Motor neuron (in vitro differentiated cells): ENCODE results near the gene PHLDB2. TPM values are rescaled to one million over a fixed set of nuclear protein-coding genes. Genes with fewer than 3 reads are reported as not detected.

Experiments used
- ATAC-seq, 8 experiments: fragments of 200-7000 bp; cut with Tn5 transposase; replicated peaks in 6 of 8; 2 replicates each; pipeline ENCODE4 v1.8.0; 2021; ENCODE audit warnings: mild to moderate bottlenecking in 8 of 8, moderate library complexity in 8 of 8
- H3K27ac ChIP-seq, 2 donors: fragments of 250-450 bp; sonication (Bioruptor Pico); 2 replicates each; pipeline ENCODE4 v1.9.0; 2021; ENCODE audit warnings: antibody characterized with exemption in 2 of 2, mild to moderate bottlenecking in 2 of 2, moderate library complexity in 1 of 2
- H3K4me1 ChIP-seq, 2 donors: fragments of 250-450 bp; sonication (Bioruptor Pico); replicated peaks in 1 of 2; 2 replicates each; pipeline ENCODE4 v1.6.1; 2021; ENCODE audit warnings: antibody characterized with exemption in 2 of 2, mild to moderate bottlenecking in 2 of 2, moderate library complexity in 1 of 2
- H3K4me3 ChIP-seq, 5 donors: fragments of 250-450 bp; sonication (Bioruptor Pico); 2 replicates each; pipeline ENCODE4 v1.9.0; 2021; ENCODE audit warnings: antibody characterized with exemption in 5 of 5, mild to moderate bottlenecking in 5 of 5, moderate library complexity in 4 of 5
- WGBS, 10 experiments: fragments of 450-650 bp; shearing (Covaris generic); methylation state at CpG; one replicate each; pipeline ENCODE4 v1.0.0; 2022; 5-methylcytosine and 5-hydroxymethylcytosine counted together
- in situ Hi-C, 9 experiments: fragments of 400-800 bp; cut with MboI; loops; one replicate each; pipeline ENCODE4 v1.15.0; 2021; ENCODE audit warnings: low sequenced_read_pairs in 9 of 9, low pct_unique_long_range_greater_than_20kb in 2 of 9; ENCODE audit not compliant: unreplicated experiment in 9 of 9
- total RNA-seq, 8 experiments: library from RNA; unstranded; fragments of 300-600 nt; gene quantifications; 2 replicates each; pipeline versions ENCODE4 v1.2.3 to v1.2.4, GENCODE V29; 2022

Gene PHLDB2
- total RNA-seq, 8 experiments from 2014 or later = 2.1 to 37.1 (median 4.3) TPM

DNA sequence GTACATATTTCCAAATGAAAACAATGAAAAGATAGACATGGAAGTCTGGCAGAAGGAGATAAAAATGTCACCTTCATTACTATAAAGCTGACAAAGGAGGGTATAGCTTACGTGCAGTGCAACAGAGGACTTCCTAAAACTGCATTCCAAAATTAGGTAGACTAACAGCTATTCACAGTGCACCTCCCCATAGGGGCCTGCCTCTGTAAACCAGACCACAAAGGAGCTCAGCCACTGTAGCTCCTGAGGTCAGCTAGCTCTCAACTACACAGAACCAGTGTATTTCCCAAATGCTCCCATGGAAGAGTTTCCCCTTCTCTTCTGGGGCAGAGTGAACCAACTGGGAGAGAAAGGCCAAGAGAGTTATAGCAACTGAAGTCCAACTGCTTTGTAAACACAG lies 31.2 kb upstream of the PHLDB2 start:
- WGBS, 10 experiments = 90 to 100% methylated on average over 1 of the region's 1 CpG; no CpG with 5 or more reads in 8 of the 10 experiments
- Histone ChIP-seq H3K27ac (no peak overlapping the region), H3K4me1 (no peaks in the 10 kb centered on the region), H3K4me3 (no peak overlapping the region)
- in situ Hi-C loops = no loop called here
- no peak for ATAC-seq

GRCh38 chr3:111828530-111828929 lies 30.5 kb upstream of the PHLDB2 start:
- WGBS, 10 experiments = 60 to 100% (median 95%) methylated on average over 1 to 6 of the region's 6 CpGs; no CpG with 5 or more reads in 2 of the 10 experiments
- H3K4me3 ChIP-seq = no peak overlapping the region
- no peak for ATAC-seq
- no peaks in the 10 kb centered on the region for H3K4me1 ChIP-seq
- no peak overlapping the region for H3K27ac ChIP-seq
- in situ Hi-C loops = no loop called here

DNA sequence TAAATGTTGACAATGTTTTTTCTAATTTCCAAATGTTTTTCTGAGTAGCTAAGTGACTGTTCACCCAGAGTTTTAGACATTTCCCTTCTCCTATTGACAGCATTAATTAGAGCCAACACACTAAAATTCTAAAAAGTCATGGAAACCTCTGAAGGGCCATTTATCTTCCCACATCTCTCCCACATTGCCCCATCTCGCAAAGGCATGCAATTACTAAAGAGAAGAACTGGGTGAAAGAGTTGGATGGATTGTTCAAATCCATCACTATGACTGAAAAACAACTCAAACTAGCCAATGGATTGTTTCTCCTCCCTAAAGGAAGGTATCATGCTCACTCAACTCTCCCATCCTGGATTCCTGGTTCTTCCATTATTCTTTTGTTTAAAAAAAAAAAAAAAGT lies 30.0 kb upstream of the PHLDB2 start:
- H3K4me1 ChIP-seq = no peaks in the 10 kb centered on the region
- no peak overlapping the region for H3K4me3 ChIP-seq
- 25 to 100% (median 50%) methylated on average over 1 of the region's 1 CpG; no CpG with 5 or more reads in 3 of the 10 experiments for WGBS, 10 experiments
- H3K27ac ChIP-seq = no peak overlapping the region
- in situ Hi-C loops = no loop called here
- ATAC-seq = peak in 1 of 8 experiments; percentile 20

- in situ Hi-C loops = no loop called here
- Histone ChIP-seq H3K4me3 (no peak overlapping the region), H3K4me1 (no peaks in the 10 kb centered on the region), H3K27ac (no peak overlapping the region)
- ATAC-seq = no peak
Measured at GRCh38 chr3:111831840-111832239, 27.2 kb upstream of the PHLDB2 start.

- 0 to 100% (median 50%) methylated on average over 1 to 3 of the region's 3 CpGs; no CpG with 5 or more reads in 1 of the 10 experiments for WGBS, 10 experiments
- no peak for ATAC-seq
- no peak overlapping the region for H3K27ac ChIP-seq
- no peaks in the 10 kb centered on the region for H3K4me1 ChIP-seq
- H3K4me3 ChIP-seq = no peak overlapping the region
- in situ Hi-C loops = no loop called here
Measured at GRCh38 chr3:111837112-111837511, 22.0 kb upstream of the PHLDB2 start.

DNA sequence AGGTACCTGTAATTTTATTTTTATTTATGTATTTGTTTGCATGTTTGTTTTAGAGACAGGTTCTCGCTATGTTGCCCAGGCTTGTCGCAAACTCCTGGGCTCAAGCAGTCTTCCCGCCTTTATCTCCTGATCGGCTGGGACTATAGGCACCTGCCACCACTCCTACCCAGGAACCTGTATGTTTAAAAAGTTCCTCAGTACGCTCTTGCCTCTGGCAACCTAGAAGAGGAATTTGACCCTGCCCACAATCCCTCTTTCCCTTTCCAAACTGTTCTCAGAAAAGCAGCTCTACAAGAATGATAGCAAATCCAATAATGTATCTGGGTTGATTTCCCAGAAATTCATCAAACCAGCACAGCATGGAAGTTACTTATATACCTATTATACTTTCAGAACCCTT lies 20.9 kb upstream of the PHLDB2 start:
- 84 to 100% (median 95%) methylated on average over 1 to 5 of the region's 5 CpGs; no CpG with 5 or more reads in 2 of the 10 experiments for WGBS, 10 experiments
- in situ Hi-C loops = no loop called here

GRCh38 chr3:111846039-111846438 lies 13.0 kb upstream of the PHLDB2 start:
- Histone ChIP-seq H3K4me1 (no peaks in the 10 kb centered on the region), H3K4me3 (no peak overlapping the region), H3K27ac (no peak overlapping the region)
- ATAC-seq = peak in 2 of 8 experiments; percentile 46 to 86
- in situ Hi-C loops = no loop called here
- 0 to 50% (median 17%) methylated on average over 1 of the region's 1 CpG; no CpG with 5 or more reads in 6 of the 10 experiments for WGBS, 10 experiments

More for the DNA sequence above, 20.9 kb upstream of the PHLDB2 start:
- H3K27ac ChIP-seq = no peak overlapping the region
- no peaks in the 10 kb centered on the region for H3K4me1 ChIP-seq
- no peak overlapping the region for H3K4me3 ChIP-seq
- no peak for ATAC-seq

- no peaks in the 10 kb centered on the region for H3K4me1 ChIP-seq
- in situ Hi-C loops = no loop called here
- no peak overlapping the region for H3K27ac ChIP-seq
- H3K4me3 ChIP-seq = no peak overlapping the region
- WGBS, 10 experiments = 0 to 94% (median 47%) methylated on average over 1 to 2 of the region's 2 CpGs
- ATAC-seq = peak in 2 of 8 experiments; percentile 39 to 58
Measured at GRCh38 chr3:111846717-111847116, 12.3 kb upstream of the PHLDB2 start.

GRCh38 chr3:111848283-111848682 lies 10.8 kb upstream of the PHLDB2 start:
- H3K27ac ChIP-seq = no peak overlapping the region
- no peak overlapping the region for H3K4me3 ChIP-seq
- 22 to 100% (median 90%) methylated on average over 1 of the region's 1 CpG; no CpG with 5 or more reads in 6 of the 10 experiments for WGBS, 10 experiments
- in situ Hi-C loops = no loop called here
- ATAC-seq = no peak
- no peaks in the 10 kb centered on the region for H3K4me1 ChIP-seq

- WGBS, 10 experiments = 0 to 50% (median 50%) methylated on average over 1 to 2 of the region's 2 CpGs; no CpG with 5 or more reads in 5 of the 10 experiments
- no peak overlapping the region for H3K4me3 ChIP-seq
- ATAC-seq = no peak
- no peak overlapping the region for H3K27ac ChIP-seq
- in situ Hi-C loops = no loop called here
- no peaks in the 10 kb centered on the region for H3K4me1 ChIP-seq
Measured at GRCh38 chr3:111848778-111849177, 10.3 kb upstream of the PHLDB2 start.

DNA sequence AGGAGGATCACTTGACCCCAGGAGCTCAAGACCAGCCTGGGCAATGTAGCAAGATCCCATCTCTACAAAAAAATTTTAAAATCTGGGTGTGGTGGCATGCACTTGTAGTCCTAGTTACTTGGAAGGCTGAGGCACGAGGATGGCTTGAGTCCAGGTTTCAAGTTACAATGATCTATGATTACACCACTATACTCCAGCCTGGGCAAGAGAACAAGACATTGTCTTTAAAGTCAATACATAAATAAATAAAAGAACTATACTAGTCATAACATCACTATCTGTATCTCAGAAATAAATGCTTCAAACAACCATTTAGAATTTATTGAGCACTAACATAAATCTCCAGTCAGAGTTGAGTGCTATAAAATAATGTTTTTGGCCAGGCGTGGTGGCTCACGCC lies 8.5 kb upstream of the PHLDB2 start:
- H3K4me1 ChIP-seq = no peaks in the 10 kb centered on the region
- in situ Hi-C loops = loop anchor here in 3 of 9 experiments (25.0 kb wide), 2 partner anchors 138 to 263 kb away; partner anchors contain the start of gene ZBED2 (in 1 of the 3)
- no peak for ATAC-seq
- 33 to 90% (median 79%) methylated on average over 1 to 3 of the region's 3 CpGs; no CpG with 5 or more reads in 5 of the 10 experiments for WGBS, 10 experiments
- no peak overlapping the region for H3K4me3 ChIP-seq
- H3K27ac ChIP-seq = no peak overlapping the region

DNA sequence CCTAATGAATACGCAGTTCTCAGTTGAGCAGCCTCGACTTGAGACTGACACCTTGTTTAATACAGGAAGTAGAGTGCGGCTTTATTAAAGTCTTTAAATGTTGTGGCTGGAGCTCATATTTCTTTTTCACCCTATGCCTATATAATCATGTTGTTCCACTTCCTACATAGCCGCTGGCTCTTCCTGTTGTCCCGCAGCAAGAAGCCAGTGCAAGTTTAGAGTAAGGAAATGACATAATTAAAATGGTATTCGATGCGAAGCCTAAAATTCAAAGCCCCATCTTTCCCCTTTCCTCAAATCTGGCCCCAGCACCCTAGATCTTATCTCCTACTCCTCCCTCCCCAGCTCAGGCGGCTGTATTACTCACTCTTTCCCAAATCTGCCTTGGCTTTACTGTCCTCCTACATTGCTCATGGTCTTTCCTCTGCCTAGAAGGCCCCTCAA lies 7.5 kb upstream of the PHLDB2 start:
- Histone ChIP-seq H3K27ac (no peak overlapping the region), H3K4me3 (no peak overlapping the region), H3K4me1 (no peaks in the 10 kb centered on the region)
- 13 to 100% (median 79%) methylated on average over 1 to 8 of the region's 8 CpGs for WGBS, 10 experiments
- ATAC-seq = peak in 2 of 8 experiments; percentile 58 to 80
- in situ Hi-C loops = loop anchor here in 3 of 9 experiments (25.0 kb wide), 2 partner anchors 139 to 264 kb away; partner anchors contain the start of gene ZBED2 (in 1 of the 3)

DNA sequence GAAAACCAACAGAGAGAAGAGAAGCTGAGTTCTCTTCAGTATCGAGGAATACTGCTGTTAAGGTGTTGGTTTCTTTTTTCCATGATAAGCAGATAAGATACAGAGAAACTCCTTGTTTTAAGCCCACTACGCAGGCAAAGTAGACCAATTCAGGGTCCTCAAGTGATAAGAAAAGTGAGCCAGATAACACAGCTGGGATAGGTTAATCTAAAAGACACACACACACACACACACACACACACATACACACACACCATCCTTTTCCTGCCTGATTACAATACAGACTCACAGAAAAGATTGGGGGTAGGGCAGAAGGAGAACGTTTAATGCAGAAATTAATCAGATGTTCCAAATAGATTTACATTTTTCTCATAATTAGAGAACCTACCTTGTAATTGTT lies 6.5 kb upstream of the PHLDB2 start:
- in situ Hi-C loops = loop anchor here in 3 of 9 experiments (25.0 kb wide), 2 partner anchors 140 to 265 kb away; partner anchors contain the start of gene ZBED2 (in 1 of the 3)

DNA sequence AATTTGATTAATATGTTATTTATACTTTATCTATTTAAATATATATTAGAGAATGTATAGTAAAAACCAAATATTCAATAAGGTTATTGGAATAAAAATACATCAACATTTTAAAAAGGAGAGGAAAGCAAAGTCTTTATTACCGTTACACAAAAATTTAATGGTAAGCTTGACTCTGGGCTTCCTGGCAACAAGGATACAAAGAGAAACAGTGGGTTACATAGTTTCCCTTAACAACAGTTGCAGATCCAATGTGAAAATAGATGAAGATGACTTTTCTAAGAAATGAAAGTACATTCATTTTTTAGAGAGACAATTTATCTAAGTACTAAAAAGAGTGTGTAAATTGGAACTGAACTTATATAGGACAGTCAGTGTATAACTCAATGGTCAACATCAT lies 6.0 kb upstream of the PHLDB2 start:
- 0 to 100% (median 88%) methylated on average over 1 of the region's 1 CpG for WGBS, 10 experiments
- no peak overlapping the region for H3K4me3 ChIP-seq
- in situ Hi-C loops = loop anchor here in 3 of 9 experiments (25.0 kb wide), 2 partner anchors 141 to 266 kb away; partner anchors contain the start of gene ZBED2 (in 1 of the 3)
- peak in 1 of 8 experiments; percentile 45 for ATAC-seq
- H3K4me1 ChIP-seq = no peaks in the 10 kb centered on the region
- H3K27ac ChIP-seq = no peak overlapping the region

More for the DNA sequence above, 6.5 kb upstream of the PHLDB2 start:
- no peak for ATAC-seq
- Histone ChIP-seq H3K27ac (no peak overlapping the region), H3K4me1 (no peaks in the 10 kb centered on the region), H3K4me3 (no peak overlapping the region)
- 33 to 95% (median 58%) methylated on average over 1 to 3 of the region's 3 CpGs for WGBS, 10 experiments
